Stomach (tissue), 9 donors: Measurements from ENCODE around the gene ATP8A1. TPM values are rescaled to one million over a fixed set of nuclear protein-coding genes. Genes with fewer than 3 reads are reported as not detected.

Experiments used
- DNase-seq, 2 donors: peaks; one replicate each; pipeline versions ENCODE4 v3.0.0 to v3.0.0-alpha.2; 2013 to 2019
- H3K27ac ChIP-seq, 5 donors: fragments of 200-600 bp in 4 of 5; sonication (generic) in 4 of 5; one replicate each; pipeline ENCODE4 v1.5.1; 2013 to 2019; ENCODE audit warnings: mild to moderate bottlenecking in 1 of 5, moderate library complexity in 1 of 5
- H3K27me3 ChIP-seq, 3 donors: fragments of 200-600 bp; sonication (generic); one replicate each; pipeline ENCODE4 v1.5.1; 2017 to 2019; ENCODE audit warnings: mixed run types in 1 of 3
- H3K36me3 ChIP-seq, 4 donors: fragments of 200-600 bp; sonication (generic); 1 replicate in 3 of 4; 2 replicates in 1 of 4; pipeline ENCODE4 v1.5.1; 2016 to 2019
- H3K4me1 ChIP-seq, 4 donors: fragments of 200-600 bp; sonication (generic); one replicate each; pipeline ENCODE4 v1.5.1; 2016 to 2019
- H3K4me3 ChIP-seq, 4 donors: fragments of 200-600 bp; sonication (generic) in 3 of 4; one replicate each; pipeline ENCODE4 v1.5.1; 2016 to 2019; ENCODE audit warnings: mild to moderate bottlenecking in 1 of 4
- H3K9me3 ChIP-seq, 4 donors: fragments of 200-600 bp; sonication (generic); one replicate each; pipeline ENCODE4 v1.5.1; 2016 to 2019
- CTCF ChIP-seq, 7 experiments: fragments of 450-650 bp in 4 of 7; fragments of 200-600 bp in 3 of 7; sonication (generic) in 3 of 7; IDR thresholded peaks; one replicate each; pipeline ENCODE4 v1.5.1; 2016 to 2019; ENCODE audit warnings: antibody characterized with exemption in 7 of 7, control low read depth in 2 of 7, mild to moderate bottlenecking in 1 of 7
- EP300 ChIP-seq: sonication (generic); formaldehyde crosslinking; IDR thresholded peaks from one replicate; pipeline ENCODE4 v1.6.1; 2017; ENCODE audit warnings: antibody characterized with exemption
- POLR2A ChIP-seq, 4 donors: fragments of 450-650 bp; IDR thresholded peaks; one replicate each; pipeline ENCODE4 v1.6.1; 2016; ENCODE audit warnings: antibody characterized with exemption in 4 of 4, control low read depth in 2 of 4, mild to moderate bottlenecking in 1 of 4, moderate library complexity in 1 of 4
- POLR2AphosphoS5 ChIP-seq, 3 donors: sonication (generic); formaldehyde crosslinking; IDR thresholded peaks; one replicate each; pipeline ENCODE4 v1.6.1; 2016; ENCODE audit warnings: antibody characterized with exemption in 3 of 3
- WGBS, 5 donors: extraction: QIAGEN DNeasy Blood & Tissue Kit in 3 of 5; methylation state at CpG; one replicate each; pipeline versions ENCODE4 v1.1.5 to v1.1.7; 2013 to 2018; 5-methylcytosine and 5-hydroxymethylcytosine counted together
- intact Hi-C: fragments of 100-400 bp; cut with DNase I; formaldehyde crosslinking; loops from one replicate; pipeline ENCODE4 v1.15.1; 2023; ENCODE audit warnings: low total_unique reads
- polyA plus RNA-seq, 3 donors: library from polyadenylated mRNA; stranded (reverse); fragments of 200-250 nt; gene quantifications; one replicate each; pipeline ENCODE4 v1.2.3, GENCODE V29; 2013
- total RNA-seq, 5 donors: library from RNA; depleted of rRNA; stranded (reverse); fragments of >200 nt; gene quantifications; one replicate each; pipeline versions ENCODE4 v1.1.0 to v1.2.3, GENCODE V29; 2014 to 2016
- donor health status: healthy with polysubstance abuse.
- donor health status: Bipolar disorder and iron deficiency.
- donor health status: healthy.

The ATP8A1 gene
- total and polyA plus RNA-seq, 8 donors: 2.6 to 104 (median 33.2) TPM

- Histone ChIP-seq H3K27me3 (no peaks in the 10 kb centered on the region), H3K4me1 (peaks cover 0 to 12% (median 6%) of the 10 kb centered on the region in 4 donors), H3K4me3 (no peak overlapping the region), H3K9me3 (no peaks in the 10 kb centered on the region), H3K36me3 (no peaks in the 10 kb centered on the region), H3K27ac (no peak overlapping the region)
- intact Hi-C loops: no loop called here
- 86 to 93% (median 92%) methylated on average over 8 of the region's 8 CpGs for WGBS, 5 donors
- no peak for TF ChIP-seq CTCF (IDR thresholded peaks at IDR 0.05)
- TF ChIP-seq EP300: no peak
- no peak for DNase-seq
These were observed 10.7 kb downstream of the ATP8A1 start for GRCh38 chr4:42646013-42646784.

GRCh38 chr4:42644897-42645296, 12.0 kb downstream of the ATP8A1 start:
- H3K4me1 ChIP-seq: peaks cover 0 to 23% (median 8%) of the 10 kb centered on the region in 4 donors
- TF ChIP-seq CTCF (IDR thresholded peaks at IDR 0.05) (no peak), POLR2AphosphoS5 (IDR thresholded peaks at IDR 0.05) (no peak), POLR2A (IDR thresholded peaks at IDR 0.05) (no peak), EP300 (no peak)
- H3K27ac ChIP-seq: no peak overlapping the region
- H3K9me3 ChIP-seq: no peaks in the 10 kb centered on the region
- no peaks in the 10 kb centered on the region for H3K36me3 ChIP-seq
- no peaks in the 10 kb centered on the region for H3K27me3 ChIP-seq
- H3K4me3 ChIP-seq: no peak overlapping the region
- no peak for DNase-seq
- intact Hi-C loops: no loop called here

GRCh38 chr4:42643685-42644084, 13.2 kb downstream of the ATP8A1 start:
- Histone ChIP-seq H3K4me3 (no peak overlapping the region), H3K4me1 (peaks cover 0 to 29% (median 10%) of the 10 kb centered on the region in 4 donors)
- WGBS, 5 donors: 78 to 91% (median 83%) methylated on average over 5 of the region's 5 CpGs

More at GRCh38 chr4:42643685-42644084, 13.2 kb downstream of the ATP8A1 start:
- Histone ChIP-seq H3K27me3 (no peaks in the 10 kb centered on the region), H3K36me3 (no peaks in the 10 kb centered on the region), H3K9me3 (no peaks in the 10 kb centered on the region), H3K27ac (no peak overlapping the region)
- intact Hi-C loops: no loop called here
- no peak for DNase-seq
- no peak for TF ChIP-seq POLR2A (IDR thresholded peaks at IDR 0.05)
- no peak for TF ChIP-seq CTCF (IDR thresholded peaks at IDR 0.05)
- no peak for TF ChIP-seq EP300
- no peak for TF ChIP-seq POLR2AphosphoS5 (IDR thresholded peaks at IDR 0.05)
